GM23338 (cell line): ENCODE data around the gene ANKRD44. TPM values are rescaled to one million over a fixed set of nuclear protein-coding genes. Genes with fewer than 3 reads are reported as not detected.

ENCODE experiments used
- ATAC-seq: fragments of 200-7000 bp; cut with Tn5 transposase; 3 replicates; pipeline ENCODE4 v1.9.1; 2020
- DNase-seq: peaks from one replicate; pipeline ENCODE4 v3.0.0-alpha.2; 2015; ENCODE audit warnings: low spot score
- H2AFZ ChIP-seq: fragments of 200-600 bp; sonication (generic); 2 replicates; pipeline ENCODE4 v1.8.0; 2016; ENCODE audit warnings: antibody characterized with exemption, mild to moderate bottlenecking, moderate library complexity
- H3F3A ChIP-seq: fragments of 200-600 bp; sonication (generic); replicated peaks from 2 replicates; pipeline ENCODE4 v1.8.0; 2017; ENCODE audit warnings: antibody characterized with exemption, mixed run types, low read depth
- H3K27ac ChIP-seq: fragments of 200-600 bp; sonication (generic); 2 replicates; pipeline ENCODE4 v1.6.1; 2016; ENCODE audit warnings: low read depth
- H3K27me3 ChIP-seq: fragments of 200-600 bp; sonication (generic); 2 replicates; pipeline ENCODE4 v1.8.0; 2016; ENCODE audit warnings: mild to moderate bottlenecking, mixed run types, moderate library complexity; ENCODE audit not compliant: insufficient read depth
- H3K36me3 ChIP-seq: fragments of 200-600 bp; sonication (generic); 2 replicates; pipeline ENCODE4 v1.8.0; 2016; ENCODE audit warnings: mild to moderate bottlenecking; ENCODE audit not compliant: insufficient read depth
- H3K4me1 ChIP-seq: fragments of 200-600 bp; sonication (generic); 2 replicates; pipeline ENCODE4 v1.8.0; 2016; ENCODE audit warnings: mild to moderate bottlenecking, moderate library complexity; ENCODE audit not compliant: insufficient read depth
- H3K4me2 ChIP-seq: fragments of 200-600 bp; sonication (generic); 2 replicates; pipeline ENCODE4 v1.7.1; 2017; ENCODE audit warnings: mixed run types
- H3K4me3 ChIP-seq: fragments of 200-600 bp; sonication (generic); 2 replicates; pipeline ENCODE4 v1.6.1; 2016; ENCODE audit warnings: mixed run types
- H3K79me2 ChIP-seq: fragments of 200-600 bp; sonication (generic); replicated peaks from 2 replicates; pipeline ENCODE4 v1.8.0; 2017; ENCODE audit warnings: mild to moderate bottlenecking; ENCODE audit not compliant: insufficient read depth
- H3K9me2 ChIP-seq: fragments of 200-600 bp; sonication (generic); 2 replicates; pipeline ENCODE4 v1.8.0; 2017; ENCODE audit not compliant: insufficient read depth
- H4K20me1 ChIP-seq: fragments of 200-600 bp; sonication (generic); replicated peaks from 2 replicates; pipeline ENCODE4 v1.8.0; 2017; ENCODE audit warnings: mild to moderate bottlenecking; ENCODE audit not compliant: insufficient read depth
- H3K27ac Mint-ChIP-seq: 2 replicates; pipeline ENCODE4 v1.8.0; 2020; ENCODE audit warnings: inconsistent platforms, mild to moderate bottlenecking, moderate library complexity, mixed read lengths
- H3K27me3 Mint-ChIP-seq: 3 replicates; pipeline ENCODE4 v1.8.0; 2022; ENCODE audit warnings: low read depth, mild to moderate bottlenecking, moderate library complexity, mixed read lengths, inconsistent platforms; ENCODE audit not compliant: insufficient read depth, poor library complexity
- H3K36me3 Mint-ChIP-seq: 3 replicates; pipeline ENCODE4 v1.8.0; 2021; ENCODE audit warnings: low read depth, mild to moderate bottlenecking, inconsistent platforms, moderate library complexity, mixed read lengths
- H3K4me1 Mint-ChIP-seq: 3 replicates; pipeline ENCODE4 v1.8.0; 2020; ENCODE audit warnings: mild to moderate bottlenecking, inconsistent platforms, mixed read lengths
- H3K4me3 Mint-ChIP-seq: 3 replicates; pipeline ENCODE4 v1.8.0; 2021; ENCODE audit warnings: moderate library complexity, mild to moderate bottlenecking, inconsistent platforms, mixed read lengths
- H3K9me3 Mint-ChIP-seq: 3 replicates; pipeline ENCODE4 v1.8.0; 2020; ENCODE audit warnings: moderate library complexity, mild to moderate bottlenecking, inconsistent platforms, mixed read lengths
- CREB1 ChIP-seq: fragments of 250-450 bp; sonication (Bioruptor Pico); IDR thresholded peaks from 2 replicates; pipeline ENCODE4 v1.5.0; 2020; ENCODE audit warnings: low read depth, mild to moderate bottlenecking, moderate library complexity
- ETS1 ChIP-seq: IDR thresholded peaks from 2 replicates; pipeline ENCODE4 v1.6.1; 2016; ENCODE audit warnings: antibody characterized with exemption
- EZH2phosphoT487 ChIP-seq: fragments of 200-600 bp; sonication (generic); IDR thresholded peaks from one replicate; pipeline ENCODE4 v1.8.1; 2018; ENCODE audit warnings: antibody characterized with exemption; ENCODE audit not compliant: unreplicated experiment
- JUNB ChIP-seq: IDR thresholded peaks from one replicate; pipeline ENCODE4 v1.6.1; 2016; ENCODE audit warnings: antibody characterized with exemption; ENCODE audit not compliant: unreplicated experiment
- NANOG ChIP-seq: IDR thresholded peaks from 2 replicates; pipeline ENCODE4 v1.6.1; 2016; ENCODE audit warnings: antibody characterized with exemption, borderline replicate concordance
- polyA plus RNA-seq: library from polyadenylated mRNA; unstranded; fragments of >200 nt; fragmentation: Nextera tagmentation; extraction: Ambion mirVana; gene quantifications from 2 replicates; pipeline ENCODE4 v1.2.1, GENCODE V29; 2016
- total RNA-seq: library from RNA; depleted of rRNA; stranded (reverse); fragments of >200 nt; shearing (Covaris generic); gene quantifications from 2 replicates; pipeline ENCODE4 v1.2.3, GENCODE V29; 2014
- TF ChIP-seq, protein P1 (sequence below): fragments of 250-450 bp; sonication (Bioruptor Pico); IDR thresholded peaks from 2 replicates; pipeline ENCODE4 v1.5.0; 2020; ENCODE audit warnings: mild to moderate bottlenecking, moderate library complexity

The ANKRD44 gene
- total and polyA plus RNA-seq, 2 experiments from 2014 or later: 0.44 to 0.56 TPM

DNA sequence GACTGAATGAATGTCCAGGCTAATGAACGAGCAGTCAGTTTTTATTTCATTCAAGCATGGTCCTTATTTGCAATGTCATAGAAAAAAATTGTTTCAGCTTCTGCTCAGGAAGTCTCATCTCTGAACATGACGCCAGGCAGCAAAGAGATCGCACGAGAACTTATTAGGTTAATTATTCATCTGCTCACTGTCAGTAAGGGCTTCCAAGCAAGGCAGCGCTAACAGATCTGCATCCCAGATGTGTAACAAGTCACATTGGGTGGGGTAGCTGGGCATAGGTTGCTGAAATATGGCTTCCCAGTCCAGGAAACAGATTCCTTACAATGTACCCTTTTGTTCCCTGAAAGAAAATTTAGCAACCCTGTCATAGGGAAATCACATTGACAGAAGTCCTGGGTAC is 63.5 kb downstream of the ANKRD44 start (continued):
- TF ChIP-seq, protein P1, sequence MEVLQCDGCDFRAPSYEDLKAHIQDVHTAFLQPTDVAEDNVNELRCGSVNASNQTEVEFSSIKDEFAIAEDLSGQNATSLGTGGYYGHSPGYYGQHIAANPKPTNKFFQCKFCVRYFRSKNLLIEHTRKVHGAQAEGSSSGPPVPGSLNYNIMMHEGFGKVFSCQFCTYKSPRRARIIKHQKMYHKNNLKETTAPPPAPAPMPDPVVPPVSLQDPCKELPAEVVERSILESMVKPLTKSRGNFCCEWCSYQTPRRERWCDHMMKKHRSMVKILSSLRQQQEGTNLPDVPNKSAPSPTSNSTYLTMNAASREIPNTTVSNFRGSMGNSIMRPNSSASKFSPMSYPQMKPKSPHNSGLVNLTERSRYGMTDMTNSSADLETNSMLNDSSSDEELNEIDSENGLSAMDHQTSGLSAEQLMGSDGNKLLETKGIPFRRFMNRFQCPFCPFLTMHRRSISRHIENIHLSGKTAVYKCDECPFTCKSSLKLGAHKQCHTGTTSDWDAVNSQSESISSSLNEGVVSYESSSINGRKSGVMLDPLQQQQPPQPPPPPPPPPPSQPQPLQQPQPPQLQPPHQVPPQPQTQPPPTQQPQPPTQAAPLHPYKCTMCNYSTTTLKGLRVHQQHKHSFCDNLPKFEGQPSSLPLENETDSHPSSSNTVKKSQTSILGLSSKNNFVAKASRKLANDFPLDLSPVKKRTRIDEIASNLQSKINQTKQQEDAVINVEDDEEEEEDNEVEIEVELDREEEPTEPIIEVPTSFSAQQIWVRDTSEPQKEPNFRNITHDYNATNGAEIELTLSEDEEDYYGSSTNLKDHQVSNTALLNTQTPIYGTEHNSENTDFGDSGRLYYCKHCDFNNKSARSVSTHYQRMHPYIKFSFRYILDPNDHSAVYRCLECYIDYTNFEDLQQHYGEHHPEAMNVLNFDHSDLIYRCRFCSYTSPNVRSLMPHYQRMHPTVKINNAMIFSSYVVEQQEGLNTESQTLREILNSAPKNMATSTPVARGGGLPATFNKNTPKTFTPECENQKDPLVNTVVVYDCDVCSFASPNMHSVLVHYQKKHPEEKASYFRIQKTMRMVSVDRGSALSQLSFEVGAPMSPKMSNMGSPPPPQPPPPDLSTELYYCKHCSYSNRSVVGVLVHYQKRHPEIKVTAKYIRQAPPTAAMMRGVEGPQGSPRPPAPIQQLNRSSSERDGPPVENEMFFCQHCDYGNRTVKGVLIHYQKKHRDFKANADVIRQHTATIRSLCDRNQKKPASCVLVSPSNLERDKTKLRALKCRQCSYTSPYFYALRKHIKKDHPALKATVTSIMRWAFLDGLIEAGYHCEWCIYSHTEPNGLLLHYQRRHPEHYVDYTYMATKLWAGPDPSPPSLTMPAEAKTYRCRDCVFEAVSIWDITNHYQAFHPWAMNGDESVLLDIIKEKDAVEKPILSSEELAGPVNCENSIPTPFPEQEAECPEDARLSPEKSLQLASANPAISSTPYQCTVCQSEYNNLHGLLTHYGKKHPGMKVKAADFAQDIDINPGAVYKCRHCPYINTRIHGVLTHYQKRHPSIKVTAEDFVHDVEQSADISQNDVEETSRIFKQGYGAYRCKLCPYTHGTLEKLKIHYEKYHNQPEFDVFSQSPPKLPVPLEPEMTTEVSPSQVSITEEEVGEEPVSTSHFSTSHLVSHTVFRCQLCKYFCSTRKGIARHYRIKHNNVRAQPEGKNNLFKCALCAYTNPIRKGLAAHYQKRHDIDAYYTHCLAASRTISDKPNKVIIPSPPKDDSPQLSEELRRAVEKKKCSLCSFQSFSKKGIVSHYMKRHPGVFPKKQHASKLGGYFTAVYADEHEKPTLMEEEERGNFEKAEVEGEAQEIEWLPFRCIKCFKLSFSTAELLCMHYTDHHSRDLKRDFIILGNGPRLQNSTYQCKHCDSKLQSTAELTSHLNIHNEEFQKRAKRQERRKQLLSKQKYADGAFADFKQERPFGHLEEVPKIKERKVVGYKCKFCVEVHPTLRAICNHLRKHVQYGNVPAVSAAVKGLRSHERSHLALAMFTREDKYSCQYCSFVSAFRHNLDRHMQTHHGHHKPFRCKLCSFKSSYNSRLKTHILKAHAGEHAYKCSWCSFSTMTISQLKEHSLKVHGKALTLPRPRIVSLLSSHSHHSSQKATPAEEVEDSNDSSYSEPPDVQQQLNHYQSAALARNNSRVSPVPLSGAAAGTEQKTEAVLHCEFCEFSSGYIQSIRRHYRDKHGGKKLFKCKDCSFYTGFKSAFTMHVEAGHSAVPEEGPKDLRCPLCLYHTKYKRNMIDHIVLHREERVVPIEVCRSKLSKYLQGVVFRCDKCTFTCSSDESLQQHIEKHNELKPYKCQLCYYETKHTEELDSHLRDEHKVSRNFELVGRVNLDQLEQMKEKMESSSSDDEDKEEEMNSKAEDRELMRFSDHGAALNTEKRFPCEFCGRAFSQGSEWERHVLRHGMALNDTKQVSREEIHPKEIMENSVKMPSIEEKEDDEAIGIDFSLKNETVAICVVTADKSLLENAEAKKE (CRISPR knock-in tag): no peak
- TF ChIP-seq JUNB: no peak
- TF ChIP-seq EZH2phosphoT487: no peak

DNA sequence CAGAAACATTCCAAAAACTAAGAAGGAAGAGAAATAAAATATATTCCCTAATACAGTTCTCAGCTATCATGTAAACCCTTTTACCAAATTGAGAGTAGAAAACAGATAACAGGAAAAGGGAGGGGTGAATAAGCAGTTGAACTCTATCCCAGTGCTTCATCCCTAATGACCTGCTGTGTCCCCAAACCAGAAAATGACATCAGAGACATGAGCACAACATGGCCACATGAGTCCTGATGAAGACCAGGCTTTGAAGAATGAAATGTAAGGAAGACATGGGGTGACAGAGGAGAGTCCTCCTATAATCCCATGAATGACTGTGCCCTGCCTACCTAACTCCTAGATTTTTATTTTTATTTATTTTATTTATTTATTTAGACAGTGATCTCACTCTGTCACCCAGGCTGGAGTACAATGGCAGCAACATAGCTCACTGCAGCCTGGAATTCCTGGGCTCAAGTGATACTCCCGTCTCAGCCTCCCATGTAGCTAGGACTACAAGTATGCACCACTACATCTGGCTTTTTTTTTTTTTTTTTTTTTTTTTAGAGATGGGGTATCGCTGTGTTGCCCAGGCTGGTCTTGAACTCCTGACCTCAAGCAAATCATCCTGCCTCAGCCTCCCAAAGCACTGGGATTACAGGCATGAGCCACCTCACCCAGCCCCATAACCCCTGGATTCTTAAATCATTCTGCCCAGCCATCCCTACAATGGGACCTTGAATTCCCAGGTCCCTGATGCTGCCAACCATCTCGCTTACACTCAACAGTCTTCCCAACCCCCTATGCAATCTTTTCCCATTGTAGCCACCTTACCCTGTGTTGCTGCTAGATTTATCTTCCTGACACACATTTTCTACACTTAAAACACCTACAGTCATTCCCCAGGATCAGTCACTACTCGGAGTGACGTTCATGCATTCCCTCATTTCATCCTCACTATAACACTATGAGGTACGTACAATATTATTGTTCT is 64.5 kb downstream of the ANKRD44 start:
- no peaks in the 10 kb centered on the region for H3K9me3 Mint-ChIP-seq
- TF ChIP-seq ETS1 (no peak), CREB1 (CRISPR knock-in tag) (no peak), NANOG (no peak)
- TF ChIP-seq, protein P1 (CRISPR knock-in tag): no peak

More for the DNA sequence above, 64.5 kb downstream of the ANKRD44 start:
- H2AFZ ChIP-seq: no peak overlapping the region
- no peak overlapping the region for H3K4me3 Mint-ChIP-seq
- H3K27me3 Mint-ChIP-seq: no peaks in the 10 kb centered on the region
- no peaks in the 10 kb centered on the region for H3K9me2 ChIP-seq
- H3K27me3 ChIP-seq: no peaks in the 10 kb centered on the region
- H3K4me3 ChIP-seq: no peak overlapping the region
- no peak for DNase-seq
- ATAC-seq: no peak
- H3K27ac Mint-ChIP-seq: no peak overlapping the region
- no peaks in the 10 kb centered on the region for H3F3A ChIP-seq
- no peak overlapping the region for H3K4me2 ChIP-seq
- H3K36me3 ChIP-seq: no peaks in the 10 kb centered on the region
- H3K36me3 Mint-ChIP-seq: no peaks in the 10 kb centered on the region
- no peak overlapping the region for H3K27ac ChIP-seq
- no peaks in the 10 kb centered on the region for H4K20me1 ChIP-seq
- no peaks in the 10 kb centered on the region for H3K4me1 ChIP-seq
- H3K4me1 Mint-ChIP-seq: no peaks in the 10 kb centered on the region
- no peaks in the 10 kb centered on the region for H3K79me2 ChIP-seq
